Fibroblast of upper back skin (primary cell): ENCODE measurements around the gene RUBCNL.

ENCODE experiments used
- DNase-seq: peaks from one replicate; pipeline ENCODE4 v3.0.0-alpha.2; 2013

RUBCNL gene

DNA sequence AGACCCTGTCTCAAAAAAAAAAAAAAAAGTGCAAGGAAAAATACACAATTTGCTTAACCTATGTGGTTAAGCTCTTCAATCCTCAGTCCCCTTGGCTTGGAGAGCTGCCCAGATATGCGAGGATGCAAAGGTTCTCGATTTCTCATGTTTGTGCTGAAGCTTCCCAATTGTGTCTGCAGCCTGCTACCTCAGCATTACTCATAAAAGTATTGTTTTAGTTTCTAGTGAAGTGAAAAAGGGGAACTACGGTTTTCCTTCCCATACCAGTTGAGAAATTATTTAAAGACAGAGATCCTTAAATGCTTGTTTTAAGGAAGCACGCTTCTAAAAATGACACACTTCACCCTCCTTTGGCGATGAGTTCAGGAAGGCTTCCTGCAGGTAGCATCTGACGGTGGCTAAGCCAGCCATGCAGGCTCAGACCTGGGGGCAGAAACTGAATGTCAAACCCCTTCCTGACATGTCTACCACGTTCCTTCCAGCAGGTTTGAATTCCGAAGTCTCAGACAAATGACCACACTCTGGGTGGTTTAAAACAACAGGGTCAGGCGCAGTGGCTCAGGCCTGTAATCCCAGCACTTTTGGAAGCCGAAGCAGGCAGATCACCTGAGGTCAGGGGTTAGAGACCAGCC is 47.9 kb downstream of the RUBCNL start:
- peak; percentile 93 for DNase-seq

DNA sequence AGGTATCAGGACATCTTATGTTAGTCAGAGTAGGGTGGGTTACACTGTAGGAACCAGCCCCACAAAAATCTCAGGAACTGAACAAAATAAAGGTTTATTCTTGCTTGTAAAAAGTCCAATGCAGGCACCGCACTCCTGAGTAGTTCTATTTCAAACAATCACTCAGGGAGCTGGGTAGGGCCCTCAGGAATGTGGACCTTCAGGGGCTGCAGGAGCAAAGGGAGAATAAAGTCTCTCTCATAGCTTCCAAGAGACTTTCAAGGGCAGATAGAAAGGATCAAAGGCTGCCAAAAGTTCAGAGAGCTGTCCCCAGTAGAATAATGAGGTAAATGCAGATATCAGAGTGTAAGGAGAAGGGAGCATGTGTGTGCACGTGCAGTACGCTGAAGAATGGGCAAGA is 49.4 kb downstream of the RUBCNL start:
- no peak for DNase-seq

DNA sequence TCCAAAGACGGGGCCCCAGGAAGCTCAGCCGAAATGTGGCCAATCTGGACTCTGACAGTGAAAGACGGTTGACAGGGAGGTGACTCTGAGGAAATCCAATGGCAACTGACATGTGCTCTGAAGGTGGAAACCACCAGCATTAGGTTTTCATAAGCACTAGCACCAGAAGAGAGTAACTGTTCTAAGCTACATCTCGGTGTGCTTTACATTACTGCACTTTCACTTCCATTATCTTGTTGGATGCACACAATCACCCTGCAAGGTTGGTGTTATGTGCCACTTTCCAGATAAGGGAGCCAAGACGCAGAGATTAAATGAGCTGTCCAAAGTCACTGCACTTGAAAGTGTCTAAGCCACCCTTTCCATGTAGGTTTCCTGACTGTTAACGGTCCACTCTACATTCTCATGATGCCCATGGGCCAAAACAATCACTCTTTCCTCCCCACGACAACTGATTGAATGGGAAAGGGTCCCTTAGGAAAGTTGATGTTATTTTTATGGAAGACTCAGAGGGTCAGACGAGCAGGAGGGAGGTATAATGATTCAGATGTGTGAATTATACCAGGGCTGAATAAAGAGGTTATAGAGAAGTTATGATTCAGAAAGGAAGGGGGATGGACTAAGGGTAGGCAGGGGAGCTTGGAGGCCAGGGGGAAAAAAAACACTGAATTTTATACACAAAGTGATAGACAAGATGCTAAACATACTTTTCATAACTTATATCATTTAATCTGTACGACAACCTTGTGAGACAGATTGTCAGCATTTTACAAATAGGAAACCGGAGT is 52.8 kb downstream of the RUBCNL start:
- DNase-seq, result no peak

DNA sequence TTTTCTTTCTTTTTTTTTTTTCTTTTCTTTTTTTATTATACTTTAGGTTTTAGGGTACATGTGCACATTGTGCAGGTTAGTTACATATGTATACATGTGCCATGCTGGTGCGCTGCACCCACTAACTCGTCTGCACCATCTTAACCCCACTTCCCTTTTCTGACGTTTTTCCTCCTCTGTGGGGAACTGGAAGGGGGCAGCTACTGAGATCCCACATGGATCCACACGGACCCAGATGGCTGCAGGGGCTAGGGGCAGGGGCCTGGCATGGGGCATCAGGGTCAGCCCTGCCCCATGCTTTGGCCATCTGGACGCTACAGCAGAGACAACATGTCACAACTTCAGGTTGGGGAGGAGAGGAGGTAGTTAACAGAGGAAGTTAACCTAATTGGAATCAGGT is 54.3 kb downstream of the RUBCNL start:
- DNase-seq, result no peak

DNA sequence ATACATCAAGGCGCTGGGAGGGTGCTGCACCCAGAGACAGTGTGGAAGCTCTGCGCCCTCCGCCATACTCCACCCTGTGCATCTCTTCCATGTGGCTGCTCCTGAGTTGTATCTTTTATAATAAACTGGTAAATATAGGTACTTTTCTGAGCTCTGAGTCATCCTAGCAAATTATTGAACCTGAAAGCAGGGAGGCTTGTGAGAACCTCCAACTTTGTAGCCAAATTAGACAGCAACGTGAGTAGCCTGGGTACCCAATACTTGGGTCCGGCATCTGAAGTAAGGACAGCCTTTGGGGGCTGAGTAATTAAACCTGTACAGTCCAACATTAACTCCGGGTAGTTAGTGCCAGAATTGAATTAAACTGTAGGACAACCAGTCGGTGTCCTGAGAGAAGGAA is 57.4 kb downstream of the RUBCNL start:
- no peak for DNase-seq

DNA sequence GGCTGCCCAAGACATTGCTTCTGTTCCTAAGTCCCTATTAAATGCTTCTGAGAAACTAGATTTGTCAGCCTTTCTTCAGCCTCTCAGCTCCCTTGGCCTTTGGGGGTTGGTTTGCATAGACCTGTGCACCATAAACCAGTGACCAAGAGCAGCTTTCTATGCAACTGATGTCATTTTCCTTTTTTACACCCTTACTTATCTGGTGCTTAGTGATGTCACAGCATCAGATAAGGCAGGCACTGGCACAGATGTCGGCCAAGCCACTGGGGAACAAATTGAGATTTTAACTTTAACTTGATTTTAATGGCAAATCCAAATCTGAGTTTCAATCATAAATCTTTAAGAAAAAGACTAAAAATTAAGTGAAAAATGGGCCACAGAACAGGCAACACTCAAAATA is 59.8 kb downstream of the RUBCNL start:
- DNase-seq, result no peak

DNA sequence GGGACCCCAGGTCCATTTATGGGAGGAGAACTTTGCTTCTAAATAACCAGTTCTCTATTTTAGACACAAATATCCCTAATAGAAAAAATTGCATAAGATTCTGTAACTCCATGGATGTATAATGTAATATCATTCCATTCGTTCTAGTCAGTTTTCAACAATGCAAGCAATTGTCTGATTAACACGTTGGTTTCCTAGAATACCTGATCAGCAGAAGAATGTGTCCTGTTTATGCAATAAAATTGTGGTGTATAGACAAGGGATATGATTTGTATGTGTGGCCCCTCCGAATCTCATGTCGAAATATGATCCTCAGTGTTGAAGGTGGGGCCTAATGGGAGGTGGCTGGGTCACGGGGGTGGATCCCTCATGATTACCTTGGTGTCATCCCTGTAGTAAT is 62.1 kb downstream of the RUBCNL start:
- peak; percentile 77 for DNase-seq

DNA sequence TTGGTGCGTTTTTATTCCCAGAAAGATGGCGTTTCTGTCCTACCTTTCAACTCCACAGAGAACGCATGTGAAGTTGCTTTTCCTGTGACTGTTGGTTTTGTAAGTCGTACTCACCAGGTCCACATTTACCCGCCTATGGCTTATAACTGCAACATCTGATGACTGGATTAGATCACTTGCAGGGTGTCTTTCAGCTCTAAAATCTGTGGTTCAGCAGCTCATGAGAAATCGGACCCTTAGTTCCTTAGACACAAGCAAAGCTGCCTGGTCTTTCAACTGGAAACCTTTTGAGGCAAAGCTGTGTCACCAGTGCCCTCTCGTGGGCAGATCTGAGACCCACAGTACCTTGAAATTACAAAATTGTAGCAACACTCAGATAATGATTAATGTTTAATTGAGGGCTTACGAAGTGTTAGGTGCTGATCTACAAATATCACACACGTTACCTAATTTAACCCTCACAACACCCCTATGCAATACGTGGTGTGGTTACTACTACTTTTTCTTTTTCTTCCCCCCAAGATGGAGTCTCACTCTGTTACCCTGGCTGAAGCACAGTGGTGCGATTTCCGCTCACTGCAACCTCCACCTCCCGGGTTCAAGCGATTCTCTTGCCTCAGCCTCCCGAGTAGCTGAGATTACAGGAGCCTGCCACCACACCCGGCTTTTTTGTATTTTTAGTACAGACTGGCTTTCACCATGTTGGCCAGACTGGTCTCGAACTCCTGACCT is 65.4 kb downstream of the RUBCNL start:
- peak; percentile 74 for DNase-seq

DNA sequence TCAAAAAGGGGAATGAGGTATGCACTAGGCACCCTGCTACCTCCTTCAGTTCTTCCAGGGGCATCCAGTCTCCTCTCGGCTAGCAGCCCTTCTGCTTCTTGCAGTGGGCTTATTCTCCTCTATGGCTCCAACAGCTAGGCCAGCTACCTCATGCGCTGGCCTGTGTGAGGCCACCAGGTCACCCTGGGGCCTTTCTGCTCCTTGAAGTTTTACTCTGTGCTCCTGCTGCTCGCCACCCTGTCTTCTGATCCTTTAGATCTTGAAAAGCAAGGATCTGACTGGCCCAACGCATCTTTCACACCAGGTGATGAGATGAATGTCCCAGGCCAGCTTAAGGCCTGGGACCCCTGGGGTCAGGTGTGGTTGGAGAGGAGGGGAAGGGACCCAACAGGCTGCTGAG is 66.2 kb downstream of the RUBCNL start:
- DNase-seq, result no peak

DNA sequence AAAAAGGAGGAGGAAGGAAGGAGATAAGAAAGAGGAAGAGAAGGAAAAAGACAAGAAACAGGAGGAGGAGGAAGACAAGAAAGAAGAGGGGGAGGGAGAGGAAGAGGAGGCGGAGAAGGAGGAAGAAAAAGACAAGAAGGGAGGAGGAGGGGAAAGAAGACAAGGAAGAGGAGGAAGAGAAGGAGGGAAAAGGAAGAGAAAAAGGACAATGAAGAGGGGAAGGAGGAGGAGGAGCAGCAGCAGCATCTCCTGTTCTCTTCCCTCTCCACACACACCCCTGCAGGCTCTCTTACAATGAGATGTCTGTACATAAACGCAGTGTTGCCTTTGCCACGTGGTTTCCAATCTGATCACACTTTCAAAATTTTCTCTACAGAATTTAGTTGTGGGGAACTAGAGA is 66.6 kb downstream of the RUBCNL start:
- DNase-seq, result no peak

DNA sequence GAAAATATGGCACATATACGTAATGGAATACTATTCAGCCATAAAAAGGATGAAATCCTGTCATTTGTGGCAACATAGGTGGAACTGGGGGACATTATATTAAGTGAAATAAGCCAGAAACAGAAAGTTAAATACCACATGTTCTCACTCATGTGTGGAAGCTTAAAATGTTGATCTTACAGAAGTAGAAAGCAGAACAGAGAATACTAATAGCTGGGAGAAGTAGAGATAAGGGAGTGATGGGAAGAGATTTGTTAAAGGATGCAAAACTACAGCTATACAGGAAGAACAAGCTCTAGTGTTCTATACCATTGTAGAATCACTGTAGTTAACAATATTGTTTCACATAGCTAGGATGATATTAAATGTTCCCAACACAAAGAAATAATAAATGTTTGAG is 68.1 kb downstream of the RUBCNL start:
- no peak for DNase-seq

DNA sequence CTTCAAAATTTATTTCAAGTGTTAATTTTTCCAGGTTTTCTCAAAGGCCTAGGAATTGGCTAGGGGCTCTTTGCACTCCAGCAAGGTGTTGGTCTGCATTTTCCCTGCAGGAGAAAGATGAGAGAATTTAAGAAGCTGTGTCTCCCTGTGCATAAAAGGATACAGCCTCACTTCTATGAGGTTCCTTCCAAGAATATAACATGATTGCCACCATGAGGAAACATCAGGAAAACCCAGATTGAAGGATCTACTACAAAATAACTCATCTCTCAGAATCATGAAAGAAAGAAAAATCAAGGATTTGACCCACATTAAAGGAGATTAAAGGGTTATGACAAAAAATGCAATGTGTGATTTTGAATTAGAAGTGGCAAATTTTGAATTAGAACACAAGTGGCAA is 69.9 kb downstream of the RUBCNL start:
- peak; percentile 54 for DNase-seq

DNA sequence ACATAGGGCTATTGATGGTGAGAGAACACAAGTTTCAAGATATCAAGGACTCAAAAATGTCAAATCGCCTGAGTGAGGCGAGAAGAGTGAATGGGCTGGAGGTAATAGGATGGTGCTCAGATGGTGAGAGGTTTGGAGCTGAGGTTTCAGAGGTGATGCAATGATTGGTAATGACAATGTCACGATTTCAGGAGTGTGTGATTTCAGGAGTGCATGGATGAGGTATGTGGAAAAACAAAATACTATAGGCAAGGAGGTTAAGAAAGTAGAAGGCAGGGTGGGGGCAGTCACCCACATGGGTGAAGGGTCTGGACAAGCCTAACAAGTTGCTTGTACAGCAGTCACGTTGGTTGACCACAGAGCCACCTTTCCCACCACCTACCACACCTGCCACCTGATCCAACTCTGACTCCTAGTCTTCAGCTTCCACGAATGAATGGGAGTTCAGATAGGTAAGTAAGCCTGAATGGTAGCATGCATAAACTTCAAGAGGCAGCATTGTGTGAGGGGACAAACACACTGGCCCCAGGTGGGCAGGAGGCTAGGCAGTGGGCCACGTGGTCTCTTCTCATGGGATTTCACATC is 71.5 kb downstream of the RUBCNL start:
- peak; percentile 21 for DNase-seq

DNA sequence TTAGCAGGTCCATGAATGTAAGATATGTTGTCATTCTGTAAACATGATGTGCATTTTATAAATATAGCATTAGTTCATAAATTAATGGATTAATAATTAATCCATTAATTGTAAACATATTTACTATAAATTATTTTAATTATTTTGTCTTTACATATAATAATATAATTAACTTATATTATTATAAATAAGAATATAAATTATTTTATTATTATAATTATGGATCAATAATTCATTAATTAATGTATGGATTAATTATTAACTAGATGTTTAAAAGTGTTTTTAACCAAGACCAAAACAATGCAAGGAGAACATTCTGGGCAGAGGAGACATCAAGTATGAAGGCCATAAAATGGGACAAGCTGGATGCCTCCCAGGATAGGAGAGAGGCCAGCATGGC is 72.0 kb downstream of the RUBCNL start:
- no peak for DNase-seq

DNA sequence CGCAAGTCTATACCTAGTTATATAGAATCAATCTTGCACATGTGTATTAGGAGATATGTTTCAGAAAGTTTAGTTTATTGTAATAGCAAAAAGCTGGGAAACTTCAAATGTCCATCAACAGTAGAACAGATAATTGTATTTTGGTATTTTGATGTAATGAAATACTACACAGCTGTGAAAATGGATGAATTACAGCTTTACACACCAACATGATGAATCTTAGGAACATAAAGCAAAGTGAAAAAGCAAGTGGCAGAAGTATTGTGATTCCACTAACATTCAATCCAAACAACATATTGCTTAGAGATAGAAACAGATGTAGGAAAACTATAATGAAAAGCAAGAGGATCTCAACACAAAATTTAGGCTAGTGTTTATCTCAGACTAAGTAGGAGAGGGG is 72.5 kb downstream of the RUBCNL start:
- no peak for DNase-seq

DNA sequence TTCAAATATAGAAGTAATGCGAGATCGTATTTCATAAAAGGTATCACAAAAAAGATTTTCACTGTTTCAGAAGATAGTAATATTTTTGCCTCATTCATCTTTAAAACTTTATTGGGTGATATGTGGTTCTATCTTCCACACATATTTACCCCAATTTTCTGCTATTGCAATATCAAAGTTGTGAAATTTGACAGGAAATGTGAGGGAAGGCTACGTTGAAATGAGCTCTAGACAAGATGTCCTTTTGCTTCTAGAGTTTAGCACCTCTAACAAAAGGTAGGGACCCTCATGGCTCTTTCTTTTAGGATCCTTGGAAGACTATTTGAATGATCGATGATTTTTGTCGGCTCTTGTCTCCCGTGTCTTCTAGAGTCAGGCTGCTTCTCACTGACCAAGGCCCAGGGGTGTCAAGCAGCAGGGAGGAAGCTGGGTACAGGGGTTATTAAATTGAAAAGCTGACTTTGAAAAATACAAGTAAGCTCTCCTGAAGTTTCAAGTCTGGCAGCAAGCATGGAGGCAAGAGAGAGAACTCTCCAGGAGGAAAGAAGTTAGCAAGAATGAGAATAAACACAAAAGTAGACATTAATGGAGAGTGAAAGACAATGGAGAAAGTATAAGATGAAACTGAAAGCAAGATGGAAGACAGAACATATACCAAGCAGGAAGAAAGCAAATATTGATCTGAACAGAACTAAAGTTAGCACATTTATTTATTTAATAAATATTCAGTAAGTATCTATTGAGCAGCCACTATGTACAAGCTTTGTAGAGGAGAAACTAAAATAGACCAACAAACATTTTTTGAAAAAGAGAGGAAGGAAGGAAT is 73.4 kb downstream of the RUBCNL start:
- DNase-seq, result no peak

DNA sequence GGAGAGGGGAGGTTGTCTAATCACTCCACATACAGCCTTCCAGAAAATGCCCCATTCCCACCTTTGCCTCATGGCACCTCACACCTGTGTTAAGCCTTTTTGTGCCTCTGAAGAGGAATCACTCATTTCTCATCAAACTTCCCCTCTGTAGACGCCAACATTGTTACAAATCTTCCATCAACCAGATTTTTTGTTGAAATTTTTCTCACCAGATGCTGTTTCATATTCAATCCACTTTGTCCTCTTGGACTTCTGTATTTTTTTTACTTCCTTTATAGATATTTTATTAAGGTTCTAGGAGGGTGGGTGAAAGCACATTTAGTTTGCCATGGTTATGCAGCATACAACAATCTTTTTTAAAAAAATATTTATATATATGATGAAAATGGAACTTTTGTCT is 74.0 kb downstream of the RUBCNL start:
- DNase-seq, result no peak

DNA sequence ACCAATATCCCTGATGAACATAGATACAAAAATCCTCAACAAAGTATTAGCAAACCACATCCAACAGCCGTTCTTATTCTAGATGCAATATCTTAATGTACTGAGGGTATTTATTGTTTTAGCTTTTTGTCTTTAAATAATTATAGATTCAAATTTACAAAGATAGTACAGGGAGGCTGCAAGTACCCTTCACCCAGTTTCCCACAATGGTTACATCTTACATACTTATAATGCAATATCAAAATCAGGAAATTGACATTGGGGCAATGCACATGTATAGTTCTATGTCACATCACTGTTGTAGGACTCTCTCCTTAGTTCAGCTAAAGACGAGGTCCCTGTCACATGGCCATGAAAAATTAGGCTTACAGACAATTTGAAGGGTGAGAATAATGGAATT is 75.8 kb downstream of the RUBCNL start:
- no peak for DNase-seq

DNA sequence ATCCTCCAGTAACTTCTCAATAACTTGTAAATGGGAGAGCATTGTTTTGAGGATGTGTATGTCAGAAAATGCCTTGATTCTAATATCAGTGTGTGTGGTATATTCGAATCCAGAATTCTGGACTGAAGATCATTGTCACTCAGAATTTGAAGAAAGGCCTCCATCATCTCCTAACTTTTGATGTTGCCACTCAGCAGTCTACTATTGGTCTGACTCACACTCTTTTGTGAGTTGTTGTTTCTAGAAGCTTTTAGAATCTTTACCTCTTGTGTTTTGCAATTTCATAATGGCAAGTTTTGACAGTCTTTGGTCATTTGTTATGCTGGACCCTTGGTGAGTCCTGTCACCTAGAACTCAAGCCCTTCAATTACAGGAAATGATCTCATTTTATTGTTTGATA is 77.0 kb downstream of the RUBCNL start:
- DNase-seq, result no peak

DNA sequence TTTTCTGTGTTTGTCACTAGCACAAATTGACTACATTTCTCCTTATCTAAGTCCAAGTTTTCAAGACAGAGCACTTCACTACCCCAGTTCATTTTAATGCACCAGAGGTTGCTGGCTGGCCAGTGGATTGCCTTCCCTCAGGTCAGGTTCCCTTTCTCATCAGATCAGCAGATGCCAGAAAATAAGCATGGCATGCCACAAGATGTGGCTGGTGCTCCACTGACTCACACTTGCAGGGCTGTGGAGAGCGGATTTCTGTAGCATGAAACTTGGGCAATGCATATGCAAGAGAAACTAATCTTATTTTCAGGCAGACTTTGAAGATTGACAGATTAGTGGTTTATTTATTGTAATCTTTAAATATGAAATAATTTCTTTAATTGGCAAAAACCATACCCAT is 79.5 kb downstream of the RUBCNL start:
- DNase-seq, result peak; percentile 12

DNA sequence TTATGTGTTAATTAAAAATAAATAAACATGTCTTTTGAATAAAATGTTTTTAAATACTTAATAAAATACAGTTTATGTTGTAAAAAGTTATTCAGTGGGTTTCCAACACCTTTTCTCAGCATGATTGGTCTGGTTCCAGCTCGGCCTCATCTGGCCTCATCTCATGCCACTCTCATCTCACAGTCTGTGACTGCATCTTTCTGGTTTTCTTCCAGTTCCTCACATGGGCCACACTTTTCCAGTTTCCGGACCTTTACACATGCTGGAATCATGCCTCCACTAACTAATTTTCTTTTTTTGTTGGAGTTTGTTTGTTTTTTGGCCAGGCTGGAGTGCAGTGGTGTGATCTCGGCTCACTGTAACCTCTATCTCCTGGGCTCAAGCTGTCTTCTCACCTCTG is 82.5 kb downstream of the RUBCNL start:
- peak; percentile 6 for DNase-seq

DNA sequence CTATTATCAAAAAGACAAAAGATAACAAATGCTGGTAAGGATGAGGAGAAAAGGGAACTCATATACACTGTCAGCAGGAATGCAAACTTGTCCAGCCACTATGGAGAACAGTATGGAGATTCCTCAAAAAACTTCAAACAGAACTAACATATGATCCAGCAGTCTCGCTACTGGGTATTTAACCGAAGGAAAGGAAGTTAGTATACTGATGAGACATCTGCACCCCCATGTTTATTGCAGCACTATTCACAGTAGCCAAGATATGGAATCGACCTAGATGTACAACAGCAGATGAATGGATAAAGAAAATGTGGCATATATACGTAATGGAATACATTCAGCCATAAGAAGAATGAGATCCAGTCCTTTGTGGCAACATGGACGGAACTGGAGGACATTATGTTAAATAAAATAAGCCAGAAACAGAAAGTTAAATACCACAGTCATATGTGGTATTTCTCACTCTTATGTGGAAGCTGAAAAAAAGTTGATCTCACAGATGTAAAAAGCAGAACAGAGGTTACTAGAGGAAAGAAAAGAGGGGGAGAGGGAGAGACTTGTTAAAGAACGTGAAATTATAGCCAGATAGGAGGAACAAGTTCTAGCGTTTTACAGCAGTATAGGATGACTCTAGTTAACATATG is 83.2 kb downstream of the RUBCNL start:
- DNase-seq, result peak; percentile 7
